ENCODE measurements around the gene PIGC.

- TF ChIP-seq CTCF (IDR thresholded peaks at IDR 0.05) (no peak), POLR2A (IDR thresholded peaks at IDR 0.05) (no peak)
These were observed 21.7 kb upstream of the PIGC start for GRCh38 chr1:172465617-172466016.

Measured in breast epithelium (tissue), 3 donors.